ENCODE data around the gene SLC6A2. TPM values are rescaled to one million over a fixed set of nuclear protein-coding genes. Genes with fewer than 3 reads are reported as not detected.

SLC6A2 gene
- total RNA-seq, 1 donor from 2014 or later, result not detected

GRCh38 chr16:55672471-55672870 is 16.7 kb downstream of the SLC6A2 start:
- H3K27me3 ChIP-seq, result no peaks in the 10 kb centered on the region
- no peaks in the 10 kb centered on the region for H3K36me3 ChIP-seq
- TF ChIP-seq, protein P1, sequence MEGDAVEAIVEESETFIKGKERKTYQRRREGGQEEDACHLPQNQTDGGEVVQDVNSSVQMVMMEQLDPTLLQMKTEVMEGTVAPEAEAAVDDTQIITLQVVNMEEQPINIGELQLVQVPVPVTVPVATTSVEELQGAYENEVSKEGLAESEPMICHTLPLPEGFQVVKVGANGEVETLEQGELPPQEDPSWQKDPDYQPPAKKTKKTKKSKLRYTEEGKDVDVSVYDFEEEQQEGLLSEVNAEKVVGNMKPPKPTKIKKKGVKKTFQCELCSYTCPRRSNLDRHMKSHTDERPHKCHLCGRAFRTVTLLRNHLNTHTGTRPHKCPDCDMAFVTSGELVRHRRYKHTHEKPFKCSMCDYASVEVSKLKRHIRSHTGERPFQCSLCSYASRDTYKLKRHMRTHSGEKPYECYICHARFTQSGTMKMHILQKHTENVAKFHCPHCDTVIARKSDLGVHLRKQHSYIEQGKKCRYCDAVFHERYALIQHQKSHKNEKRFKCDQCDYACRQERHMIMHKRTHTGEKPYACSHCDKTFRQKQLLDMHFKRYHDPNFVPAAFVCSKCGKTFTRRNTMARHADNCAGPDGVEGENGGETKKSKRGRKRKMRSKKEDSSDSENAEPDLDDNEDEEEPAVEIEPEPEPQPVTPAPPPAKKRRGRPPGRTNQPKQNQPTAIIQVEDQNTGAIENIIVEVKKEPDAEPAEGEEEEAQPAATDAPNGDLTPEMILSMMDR (IDR thresholded peaks at IDR 0.05), result no peak
- DNase-seq (no peak), ATAC-seq (no peak)
- H3K9me3 ChIP-seq, result no peaks in the 10 kb centered on the region
- H3K4me1 ChIP-seq, result no peaks in the 10 kb centered on the region
- no peak overlapping the region for H3K27ac ChIP-seq
- intact Hi-C loops (cut with DNase I), result no loop called here
- no peak overlapping the region for H3K4me3 ChIP-seq

GRCh38 chr16:55678161-55678821 is 22.5 kb downstream of the SLC6A2 start:
- no peaks in the 10 kb centered on the region for H3K27me3 ChIP-seq
- H3K4me1 ChIP-seq, result no peaks in the 10 kb centered on the region
- DNase-seq (no peak), ATAC-seq (no peak)
- no peaks in the 10 kb centered on the region for H3K36me3 ChIP-seq
- no peak overlapping the region for H3K4me3 ChIP-seq
- intact Hi-C loops (cut with DNase I), result no loop called here
- no peak overlapping the region for H3K27ac ChIP-seq
- H3K9me3 ChIP-seq, result no peaks in the 10 kb centered on the region
- TF ChIP-seq, protein P1 (IDR thresholded peaks at IDR 0.05), result no peak

GRCh38 chr16:55682086-55682485 is 26.3 kb downstream of the SLC6A2 start:
- ATAC-seq, result no peak
- no peak overlapping the region for H3K4me3 ChIP-seq
- H3K9me3 ChIP-seq, result no peaks in the 10 kb centered on the region
- no peak overlapping the region for H3K27ac ChIP-seq
- no peaks in the 10 kb centered on the region for H3K36me3 ChIP-seq
- no peaks in the 10 kb centered on the region for H3K27me3 ChIP-seq
- no peak for DNase-seq
- intact Hi-C loops (cut with DNase I), result no loop called here
- H3K4me1 ChIP-seq, result no peaks in the 10 kb centered on the region
- TF ChIP-seq, protein P1 (IDR thresholded peaks at IDR 0.05), result no peak

GRCh38 chr16:55685973-55686372 is 30.2 kb downstream of the SLC6A2 start:
- H3K9me3 ChIP-seq, result no peaks in the 10 kb centered on the region
- no peak overlapping the region for H3K27ac ChIP-seq
- no peaks in the 10 kb centered on the region for H3K36me3 ChIP-seq
- ATAC-seq (no peak), DNase-seq (no peak)
- H3K27me3 ChIP-seq, result no peaks in the 10 kb centered on the region
- TF ChIP-seq, protein P1 (IDR thresholded peaks at IDR 0.05), result no peak
- intact Hi-C loops (cut with DNase I), result no loop called here
- no peaks in the 10 kb centered on the region for H3K4me1 ChIP-seq
- H3K4me3 ChIP-seq, result no peak overlapping the region

- ATAC-seq, result no peak
- intact Hi-C loops (cut with DNase I), result no loop called here
- DNase-seq, result no peak
Measured at GRCh38 chr16:55686671-55687070, 30.9 kb downstream of the SLC6A2 start.

More at GRCh38 chr16:55686671-55687070, 30.9 kb downstream of the SLC6A2 start:
- TF ChIP-seq, protein P1 (IDR thresholded peaks at IDR 0.05), result no peak
- no peaks in the 10 kb centered on the region for H3K4me1 ChIP-seq
- no peaks in the 10 kb centered on the region for H3K36me3 ChIP-seq
- no peak overlapping the region for H3K4me3 ChIP-seq
- no peak overlapping the region for H3K27ac ChIP-seq
- no peaks in the 10 kb centered on the region for H3K9me3 ChIP-seq
- no peaks in the 10 kb centered on the region for H3K27me3 ChIP-seq
